Mesodermal cell (in vitro differentiated cells): ENCODE measurements around the gene NKTR.
A peak's percentile ranks its signal among the peaks of the same experiment; 100 is the strongest.
"Not testable (repeated sequence)": the region's sequence is repeated elsewhere in the genome, so short reads cannot be mapped to it uniquely, and the experiment has no call there.

Experiments
- H3K27ac ChIP-seq: 2 replicates; pipeline ENCODE4 v1.7.0; 2013; ENCODE audit warnings: mild to moderate bottlenecking, low read depth, low read length, moderate library complexity; ENCODE audit not compliant: severe bottlenecking
- H3K36me3 ChIP-seq: 2 replicates; pipeline ENCODE4 v1.7.1; 2013; ENCODE audit warnings: mild to moderate bottlenecking, low read length, moderate library complexity; ENCODE audit not compliant: control insufficient read depth, insufficient read depth
- H3K4me1 ChIP-seq: one replicate; pipeline ENCODE4 v1.7.1; 2013; ENCODE audit warnings: mild to moderate bottlenecking, low read length; ENCODE audit not compliant: insufficient read depth, control insufficient read depth, poor library complexity, severe bottlenecking
- H3K4me3 ChIP-seq: 2 replicates; pipeline ENCODE4 v1.7.0; 2013; ENCODE audit warnings: low read length, control low read depth, mild to moderate bottlenecking; ENCODE audit not compliant: insufficient read depth, poor library complexity, severe bottlenecking; ENCODE audit errors: extremely low read depth
- H3K9me3 ChIP-seq: 2 replicates; pipeline ENCODE4 v1.7.1; 2013; ENCODE audit warnings: mild to moderate bottlenecking, low read length, moderate library complexity; ENCODE audit not compliant: control insufficient read depth
- WGBS, 2 experiments: methylation state at CpG; one replicate each; pipeline ENCODE4 v1.1.5; 2013; ENCODE audit warnings: missing lambda C conversion rate in 2 of 2; ENCODE audit not compliant: insufficient coverage in 2 of 2; 5-methylcytosine and 5-hydroxymethylcytosine counted together

Gene NKTR

GRCh38 chr3:42579346-42579745 is 21.1 kb upstream of the NKTR start:
- not testable (repeated sequence) for H3K4me3 ChIP-seq, H3K4me1 ChIP-seq, H3K9me3 ChIP-seq, H3K27ac ChIP-seq
- peaks cover 21% of the 10 kb centered on the region for H3K36me3 ChIP-seq
- 100% methylated on average over 1 to 4 of the region's 4 CpGs for WGBS, 2 experiments

- peak overlapping the region; percentile 71 for H3K4me3 ChIP-seq
- H3K27ac ChIP-seq = peak overlapping the region; percentile 83
- H3K4me1 ChIP-seq = peaks cover 4% of the 10 kb centered on the region
- peaks cover 14% of the 10 kb centered on the region for H3K36me3 ChIP-seq
- 0% methylated on average over 1 to 5 of the region's 11 CpGs for WGBS, 2 experiments
- H3K9me3 ChIP-seq = no peaks in the 10 kb centered on the region
These were observed 19.1 kb upstream of the NKTR start for GRCh38 chr3:42581400-42581708.

- Histone ChIP-seq H3K9me3 (no peaks in the 10 kb centered on the region), H3K4me3 (peak within 1 kb of the TSS; percentile 71), H3K36me3 (peaks cover 14% of the 10 kb centered on the region), H3K27ac (peak within 1 kb of the TSS; percentile 83), H3K4me1 (peaks cover 4% of the 10 kb centered on the region)
- 0% methylated on average over 47 to 61 of the region's 77 CpGs for WGBS, 2 experiments
These were observed 18.6 kb upstream of the NKTR start, which contains the start of gene SEC22C for GRCh38 chr3:42581709-42582473. SEC22C (minus strand) TSS chr3:42581967; CDS start chr3:42569046, 12,921 bp downstream.

GRCh38 chr3:42582474-42583070 is 17.9 kb upstream of the NKTR start:
- Histone ChIP-seq H3K4me3 (peak overlapping the region; percentile 71), H3K9me3 (no peaks in the 10 kb centered on the region), H3K4me1 (peaks cover 4% of the 10 kb centered on the region), H3K27ac (peak overlapping the region; percentile 83), H3K36me3 (peaks cover 8% of the 10 kb centered on the region)
- WGBS, 2 experiments = 0% methylated on average over 1 of the region's 3 CpGs; no CpG with 5 or more reads in 1 of the 2 experiments

GRCh38 chr3:42588625-42589024 is 11.9 kb upstream of the NKTR start:
- WGBS, 2 experiments = 90 to 93% methylated on average over 4 of the region's 5 CpGs

GRCh38 chr3:42589382-42590109 is 10.9 kb upstream of the NKTR start:
- WGBS, 2 experiments = 95 to 99% methylated on average over 15 to 17 of the region's 20 CpGs
- H3K27ac ChIP-seq = no peak overlapping the region
- peaks cover 21% of the 10 kb centered on the region for H3K36me3 ChIP-seq
- no peaks in the 10 kb centered on the region for H3K4me1 ChIP-seq
- H3K4me3 ChIP-seq = no peak overlapping the region
- no peaks in the 10 kb centered on the region for H3K9me3 ChIP-seq

More at GRCh38 chr3:42588625-42589024, 11.9 kb upstream of the NKTR start:
- Histone ChIP-seq H3K4me1 (no peaks in the 10 kb centered on the region), H3K4me3 (no peak overlapping the region), H3K36me3 (peaks cover 12% of the 10 kb centered on the region), H3K27ac (no peak overlapping the region), H3K9me3 (no peaks in the 10 kb centered on the region)

- H3K36me3 ChIP-seq = peaks cover 33% of the 10 kb centered on the region
- H3K4me3 ChIP-seq = peak overlapping the region; percentile 60
- peak overlapping the region; percentile 30 for H3K27ac ChIP-seq
- WGBS, 2 experiments = 9 to 12% methylated on average over 29 to 30 of the region's 44 CpGs
- H3K4me1 ChIP-seq = no peaks in the 10 kb centered on the region
- no peaks in the 10 kb centered on the region for H3K9me3 ChIP-seq
These were observed 9.3 kb upstream of the NKTR start for GRCh38 chr3:42590989-42591756.

GRCh38 chr3:42591811-42592210 is 8.7 kb upstream of the NKTR start:
- Histone ChIP-seq H3K27ac (no peak overlapping the region), H3K36me3 (peaks cover 37% of the 10 kb centered on the region), H3K4me1 (no peaks in the 10 kb centered on the region), H3K9me3 (no peaks in the 10 kb centered on the region), H3K4me3 (peak overlapping the region; percentile 60)
- 85 to 86% methylated on average over 2 of the region's 4 CpGs for WGBS, 2 experiments

- H3K27ac ChIP-seq = no peak overlapping the region
- H3K4me3 ChIP-seq = no peak overlapping the region
- 93 to 100% methylated on average over 1 of the region's 1 CpG for WGBS, 2 experiments
- H3K36me3 ChIP-seq = peaks cover 44% of the 10 kb centered on the region
- H3K4me1 ChIP-seq = no peaks in the 10 kb centered on the region
- H3K9me3 ChIP-seq = no peaks in the 10 kb centered on the region
These were observed 6.9 kb upstream of the NKTR start for GRCh38 chr3:42593635-42594034.

GRCh38 chr3:42595682-42596081 is 4.8 kb upstream of the NKTR start:
- Histone ChIP-seq H3K4me1 (no peaks in the 10 kb centered on the region), H3K36me3 (peaks cover 44% of the 10 kb centered on the region), H3K4me3 (no peak overlapping the region), H3K9me3 (no peaks in the 10 kb centered on the region), H3K27ac (no peak overlapping the region)
- WGBS, 2 experiments = 80% methylated on average over 3 of the region's 4 CpGs; no CpG with 5 or more reads in 1 of the 2 experiments
